GM21786 (cell line): ENCODE results near the gene POF1B.
"Not testable (repeated sequence)": the region's sequence is repeated elsewhere in the genome, so short reads cannot be mapped to it uniquely, and the experiment has no call there.

Experiments used
- ATAC-seq: cut with Tn5 transposase; IDR thresholded peaks from one replicate; pipeline ENCODE4 v1.9.1; 2021; ENCODE audit not compliant: unreplicated experiment

Gene POF1B

GRCh38 chrX:85379174-85379907 lies at the start of gene POF1B:
TSS of gene POF1B (minus strand) at chrX:85379665. CDS start at chrX:85379454, 211 bp downstream.
- ATAC-seq, result no peak

- no peak for ATAC-seq
These were observed 49.6 kb upstream of the POF1B start for GRCh38 chrX:85429066-85429465.

DNA sequence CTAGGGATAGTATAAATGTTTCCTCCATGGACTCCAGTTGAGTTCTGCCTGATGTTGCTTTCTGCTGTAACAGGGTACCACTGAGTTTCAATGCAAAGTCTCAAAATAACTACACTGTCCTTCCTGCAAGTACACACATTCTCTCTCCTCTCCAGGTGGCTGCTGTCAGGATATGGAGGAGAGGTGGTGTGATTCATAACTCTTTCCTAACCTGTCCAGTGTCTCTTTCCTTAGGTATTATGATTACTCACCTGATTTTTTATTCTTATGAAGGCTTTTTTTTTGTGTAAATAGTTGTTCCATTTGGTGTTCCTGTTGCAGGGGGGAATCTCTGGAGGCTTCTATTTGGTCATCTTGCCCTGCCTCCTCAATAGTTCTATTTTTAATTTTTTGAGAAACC lies 39.8 kb upstream of the POF1B start:
- no peak for ATAC-seq

DNA sequence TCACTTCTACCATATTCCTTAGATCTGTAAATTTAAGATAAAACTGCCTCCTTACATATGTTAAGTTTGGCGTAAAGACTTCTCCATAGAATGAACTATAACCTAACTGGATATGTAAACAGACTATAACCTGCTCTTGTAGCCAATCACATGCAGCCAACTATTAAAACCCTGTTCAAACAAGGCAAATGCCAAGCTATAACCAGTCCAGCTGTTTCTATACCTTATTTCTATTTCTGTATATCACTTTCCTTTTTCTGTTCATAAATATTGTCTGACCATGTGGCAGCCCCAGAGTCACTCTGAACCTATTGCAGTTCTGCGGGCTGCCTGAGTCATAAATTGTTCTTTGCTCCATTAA lies 12.4 kb upstream of the POF1B start:
- no peak for ATAC-seq

DNA sequence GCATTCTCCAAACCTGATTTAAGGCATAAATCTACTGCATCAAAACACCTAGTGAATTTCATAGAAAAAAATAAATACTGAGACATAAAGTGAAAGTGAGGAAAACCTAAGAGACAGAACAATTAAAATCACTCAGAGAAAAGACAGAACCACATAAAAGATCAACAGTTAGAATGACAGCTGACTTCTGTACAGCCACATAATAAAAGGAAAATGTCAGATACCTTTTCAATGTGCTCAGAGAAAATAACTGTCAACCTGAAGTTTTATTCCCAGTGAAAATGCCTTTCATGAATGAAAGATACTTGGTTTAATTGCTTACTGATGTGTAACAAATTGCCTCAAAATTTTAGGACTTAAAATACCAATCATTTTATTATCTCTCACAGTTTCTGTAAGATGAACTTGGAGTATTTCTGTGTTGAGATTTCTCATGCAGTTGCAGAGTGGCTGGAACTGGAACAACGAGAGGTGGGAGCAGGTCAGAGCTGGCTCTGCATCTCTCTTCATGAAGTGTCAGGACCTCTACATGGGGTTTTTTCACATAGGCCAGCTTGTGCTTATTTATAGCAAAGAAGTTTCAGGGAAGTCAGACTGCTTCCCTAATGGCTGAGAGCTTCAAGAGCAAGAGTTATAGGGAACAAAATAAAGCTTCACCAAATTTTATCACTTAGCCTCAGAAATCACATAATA lies 11.9 kb upstream of the POF1B start:
- no peak for ATAC-seq

DNA sequence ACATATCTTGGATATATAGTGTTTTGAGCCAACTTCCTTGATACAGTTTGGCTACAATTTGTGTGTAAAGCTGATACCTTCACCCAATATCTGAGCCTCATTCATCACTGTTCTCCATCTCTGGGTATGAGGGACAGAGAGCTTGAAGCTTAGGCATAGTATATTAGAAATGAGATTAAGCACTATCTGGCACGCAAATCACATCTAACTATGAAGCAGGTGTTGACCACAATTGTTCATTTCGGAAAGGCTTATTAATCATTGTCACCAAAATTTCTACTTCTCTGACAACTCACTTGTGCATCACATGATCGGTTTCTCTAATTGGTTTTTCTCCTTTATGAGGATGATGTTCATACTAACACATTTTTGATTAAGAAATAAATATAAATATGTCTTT lies 2.1 kb upstream of the POF1B start:
- ATAC-seq, result no peak

DNA sequence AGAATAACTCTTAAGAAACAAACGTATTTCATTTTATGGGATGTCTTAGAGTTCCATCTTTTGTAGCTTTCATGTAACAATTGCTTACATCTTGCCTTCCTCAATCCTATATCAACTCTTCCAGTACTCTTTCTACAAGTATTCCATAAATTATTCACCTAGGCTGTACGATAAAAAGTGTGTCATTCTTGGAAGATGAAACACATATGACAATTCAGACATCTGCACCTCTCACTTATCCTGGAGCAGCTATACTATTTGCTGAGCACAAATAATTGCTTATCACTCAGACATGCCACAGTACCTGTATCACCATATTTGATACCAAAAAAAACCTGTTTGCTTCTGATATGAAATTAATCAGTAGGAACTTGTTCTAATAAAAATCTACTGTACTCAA lies 1.0 kb downstream of the POF1B start:
- ATAC-seq, result no peak

GRCh38 chrX:85375333-85375738 lies 4.1 kb downstream of the POF1B start:
- no peak for ATAC-seq

DNA sequence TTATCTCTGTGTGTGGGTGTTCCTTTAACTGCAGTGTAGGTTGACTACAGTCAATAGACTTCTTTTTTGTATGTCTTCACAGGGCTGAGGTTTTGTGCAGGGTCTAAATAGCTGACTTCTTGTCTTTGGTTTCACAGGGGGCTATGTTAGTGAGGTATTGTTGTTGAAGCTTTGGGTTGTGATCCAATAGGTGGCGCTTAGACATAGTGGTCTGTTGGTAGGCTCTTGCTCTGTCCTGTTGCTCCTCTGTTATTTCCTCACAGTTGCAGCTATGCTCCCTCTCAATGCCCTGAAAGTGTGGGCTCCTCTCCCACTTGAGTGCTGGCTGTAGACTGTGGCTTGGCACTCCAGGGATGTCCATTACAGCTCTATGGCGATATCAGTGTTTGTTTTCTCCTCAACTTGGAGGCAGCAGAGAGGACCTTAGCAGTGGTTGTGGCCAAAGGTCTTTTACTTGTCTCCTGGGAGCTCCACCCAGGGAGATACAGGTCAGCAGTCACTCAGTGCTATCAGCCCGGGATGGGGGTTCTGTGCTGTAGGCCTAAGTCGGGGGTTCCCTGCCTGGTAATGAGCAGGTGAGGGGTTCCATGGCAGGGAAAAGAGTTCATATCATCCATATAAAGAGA lies 14.0 kb downstream of the POF1B start:
- no peak for ATAC-seq

DNA sequence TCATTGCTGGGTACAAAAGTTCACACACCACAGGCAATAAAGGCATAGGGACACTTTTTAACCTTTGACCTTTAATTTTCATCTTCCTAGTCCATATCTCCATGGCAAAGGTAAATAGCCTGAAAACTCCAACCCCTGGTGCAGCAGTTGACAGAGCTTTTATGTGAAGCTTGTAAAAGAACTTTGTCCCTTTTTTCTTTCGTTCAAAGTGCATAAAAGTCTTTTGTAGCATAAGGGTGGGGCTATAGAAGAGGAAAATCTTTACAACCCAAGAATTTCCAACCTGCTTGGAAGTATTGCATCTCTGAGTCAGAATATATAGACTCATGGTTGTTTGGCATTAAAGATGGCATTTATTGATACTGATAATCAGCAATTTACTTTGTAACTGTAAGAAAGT lies 20.4 kb downstream of the POF1B start:
- ATAC-seq, result no peak

- no peak for ATAC-seq
These were observed 33.9 kb downstream of the POF1B start for GRCh38 chrX:85345523-85345922.

GRCh38 chrX:85327060-85327333 lies 52.5 kb downstream of the POF1B start:
- no peak for ATAC-seq

- no peak for ATAC-seq
These were observed 53.0 kb downstream of the POF1B start for GRCh38 chrX:85326234-85327059.

DNA sequence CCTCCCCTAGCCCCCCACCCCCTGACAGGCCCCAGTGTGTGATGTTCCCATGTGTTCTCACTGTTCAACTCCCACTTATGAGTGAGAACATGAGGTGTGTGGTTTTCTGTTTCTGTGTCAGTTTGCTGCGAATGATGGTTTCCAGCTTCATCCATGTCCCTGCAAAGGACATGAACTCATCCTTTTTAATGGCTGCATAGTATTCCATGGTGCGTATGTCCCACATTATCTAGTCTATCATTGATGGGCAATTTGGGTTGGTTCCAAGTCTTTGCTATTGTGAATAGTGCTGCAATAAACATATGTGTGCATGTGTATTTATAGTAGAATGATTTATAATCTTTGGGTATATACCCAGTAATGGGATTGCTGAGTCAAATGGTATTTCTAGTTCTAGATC lies 68.1 kb downstream of the POF1B start:
- not testable (repeated sequence) for ATAC-seq

GRCh38 chrX:85309717-85310116 lies 69.7 kb downstream of the POF1B start:
- no peak for ATAC-seq

DNA sequence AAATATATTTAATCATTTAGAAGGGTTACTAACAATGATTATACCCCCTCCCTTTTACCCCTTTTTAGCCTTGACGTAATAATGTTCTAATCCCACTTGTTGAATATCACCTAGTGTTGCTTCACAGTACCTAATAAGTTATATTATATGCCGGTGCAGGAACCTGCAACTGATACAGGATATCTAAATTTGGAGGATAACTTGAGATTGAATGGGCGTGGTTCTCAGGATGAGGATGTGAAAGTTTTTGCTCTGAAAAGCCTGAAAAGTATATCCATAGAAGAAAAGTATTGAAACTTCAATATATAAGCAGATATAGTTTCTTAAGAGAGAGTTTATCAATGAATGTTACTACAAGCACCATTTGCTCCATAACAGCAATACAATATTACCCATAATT lies 75.9 kb downstream of the POF1B start:
- peak; percentile 79 for ATAC-seq

GRCh38 chrX:85288992-85289723 lies 90.3 kb downstream of the POF1B start:
- no peak for ATAC-seq

- ATAC-seq, result not testable (repeated sequence)
These were observed 94.2 kb downstream of the POF1B start for GRCh38 chrX:85285286-85285685.

- ATAC-seq, result peak; percentile 36
These were observed 134.8 kb downstream of the POF1B start for GRCh38 chrX:85244450-85245211.

GRCh38 chrX:85243761-85244449 lies 135.6 kb downstream of the POF1B start, which contains the start of the genes SATL1 and ZNF711:
TSS of gene SATL1 (minus strand) at chrX:85243779. CDS start at chrX:85108968, 134,811 bp downstream.
TSS of gene ZNF711 (plus strand) at chrX:85243991. CDS start at chrX:85247573, 3,582 bp downstream.
- peak; percentile 47 for ATAC-seq
